Mucosa of stomach (tissue), 1 donor: ENCODE results near the gene ANAPC16.
"Not testable (repeated sequence)": the region's sequence is repeated elsewhere in the genome, so short reads cannot be mapped to it uniquely, and the experiment has no call there.

Source experiments
- H3K27me3 ChIP-seq: one replicate; pipeline ENCODE4 v1.7.0; 2013; ENCODE audit warnings: mild to moderate bottlenecking, low read length; ENCODE audit not compliant: control insufficient read depth, insufficient read depth
- H3K36me3 ChIP-seq: one replicate; pipeline ENCODE4 v1.7.0; 2013; ENCODE audit warnings: low read length; ENCODE audit not compliant: control insufficient read depth, insufficient read depth
- H3K4me1 ChIP-seq: one replicate; pipeline ENCODE4 v1.7.0; 2013; ENCODE audit warnings: mild to moderate bottlenecking, low read length; ENCODE audit not compliant: control insufficient read depth, insufficient read depth
- H3K4me3 ChIP-seq: one replicate; pipeline ENCODE4 v1.7.0; 2013; ENCODE audit warnings: low read length
- H3K9ac ChIP-seq: one replicate; pipeline ENCODE4 v1.7.0; 2013; ENCODE audit warnings: mild to moderate bottlenecking, low read length, moderate library complexity
- H3K9me3 ChIP-seq: one replicate; pipeline ENCODE4 v1.7.0; 2013; ENCODE audit warnings: mild to moderate bottlenecking, low read length, moderate library complexity; ENCODE audit not compliant: control insufficient read depth
- donor health status: Pancreatic carcinoma.

ANAPC16 gene

DNA sequence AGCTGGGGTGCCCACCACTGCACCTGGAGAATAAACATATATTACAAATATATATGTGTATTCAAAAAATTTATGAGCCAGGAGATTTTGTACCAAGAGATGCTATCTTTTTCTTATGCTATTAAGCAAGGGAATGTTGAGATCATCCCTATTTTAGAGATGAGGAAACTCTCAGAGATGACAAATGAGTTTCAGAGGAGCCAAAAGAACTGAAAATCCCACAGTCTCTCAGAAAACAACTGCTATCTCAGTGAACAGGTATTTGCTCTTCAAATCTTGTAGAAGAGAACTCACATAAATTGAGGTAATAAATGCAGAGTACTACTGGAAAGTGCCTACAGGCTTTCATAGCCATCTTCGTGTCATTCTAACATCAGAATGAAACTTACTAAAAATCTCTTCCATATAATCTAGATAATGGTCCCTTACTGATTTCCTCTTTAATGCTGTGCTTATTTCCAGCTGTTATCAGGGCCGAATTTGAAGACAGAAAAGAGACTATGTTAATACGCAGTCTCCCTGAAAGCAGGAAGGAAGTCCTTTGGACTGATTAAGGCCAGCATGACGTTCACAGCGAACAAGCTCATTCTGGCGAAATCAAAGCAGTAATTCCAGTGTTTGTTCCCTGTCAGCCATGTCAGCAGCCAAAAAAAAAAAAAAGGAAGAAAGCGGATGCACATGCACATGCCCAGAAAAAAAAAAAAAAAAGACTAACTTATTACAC lies 29.4 kb upstream of the ANAPC16 start:
- Histone ChIP-seq H3K36me3 (no peaks in the 10 kb centered on the region), H3K9ac (peak overlapping the region; percentile 67), H3K9me3 (no peaks in the 10 kb centered on the region), H3K27me3 (no peaks in the 10 kb centered on the region), H3K4me3 (no peak overlapping the region), H3K4me1 (peaks cover 5% of the 10 kb centered on the region)

DNA sequence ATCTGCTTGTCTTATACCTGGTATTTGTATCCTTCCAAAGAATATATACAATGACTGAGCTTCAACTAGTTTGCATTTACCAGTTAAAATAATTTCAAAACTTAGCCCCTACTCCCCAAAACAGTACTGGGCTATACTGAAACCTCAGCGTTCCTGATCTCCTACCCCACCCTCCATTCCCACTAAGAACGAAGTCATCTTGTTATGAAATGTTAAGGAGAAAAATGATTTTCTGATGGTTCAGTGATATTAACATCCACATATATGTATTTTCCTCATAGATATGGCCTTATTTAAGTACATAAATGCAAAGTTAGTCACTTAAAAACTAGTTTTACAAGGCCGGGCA lies 28.9 kb upstream of the ANAPC16 start:
- peaks cover 5% of the 10 kb centered on the region for H3K4me1 ChIP-seq
- H3K36me3 ChIP-seq: no peaks in the 10 kb centered on the region
- peak overlapping the region; percentile 67 for H3K9ac ChIP-seq
- no peak overlapping the region for H3K4me3 ChIP-seq
- H3K9me3 ChIP-seq: no peaks in the 10 kb centered on the region
- H3K27me3 ChIP-seq: no peaks in the 10 kb centered on the region

- no peaks in the 10 kb centered on the region for H3K27me3 ChIP-seq
- H3K9me3 ChIP-seq: no peaks in the 10 kb centered on the region
- H3K9ac ChIP-seq: no peak overlapping the region
- no peak overlapping the region for H3K4me3 ChIP-seq
- no peaks in the 10 kb centered on the region for H3K36me3 ChIP-seq
- H3K4me1 ChIP-seq: no peaks in the 10 kb centered on the region
Measured at GRCh38 chr10:72194949-72195348, 20.9 kb upstream of the ANAPC16 start.

DNA sequence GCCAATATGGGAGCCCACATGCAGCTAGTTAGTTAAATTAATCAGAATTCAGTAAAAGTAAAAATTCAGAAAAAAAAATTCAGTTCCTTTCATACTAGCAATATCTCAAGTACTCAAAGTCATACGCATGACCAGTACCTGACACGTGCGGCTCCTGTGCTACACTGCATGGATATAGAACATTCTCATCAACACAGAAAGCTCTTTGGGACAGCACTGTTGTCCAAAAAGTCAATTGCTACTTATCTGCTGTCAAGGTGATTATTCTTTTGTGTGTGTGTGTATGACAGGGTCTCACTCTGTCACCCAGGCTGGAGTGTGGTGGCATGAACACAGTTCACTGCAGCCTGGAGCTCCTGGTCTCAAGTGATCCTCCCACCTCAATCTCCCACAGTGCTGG lies 14.9 kb upstream of the ANAPC16 start:
- Histone ChIP-seq H3K9ac (no peak overlapping the region), H3K4me3 (no peak overlapping the region), H3K27me3 (no peaks in the 10 kb centered on the region), H3K36me3 (peaks cover 4% of the 10 kb centered on the region), H3K9me3 (no peaks in the 10 kb centered on the region), H3K4me1 (no peaks in the 10 kb centered on the region)

GRCh38 chr10:72201293-72201692 lies 14.5 kb upstream of the ANAPC16 start:
- Histone ChIP-seq H3K27me3 (no peaks in the 10 kb centered on the region), H3K36me3 (peaks cover 4% of the 10 kb centered on the region), H3K4me1 (no peaks in the 10 kb centered on the region), H3K4me3 (no peak overlapping the region), H3K9me3 (no peaks in the 10 kb centered on the region), H3K9ac (no peak overlapping the region)

GRCh38 chr10:72204296-72204695 lies 11.5 kb upstream of the ANAPC16 start:
- H3K4me3 ChIP-seq: no peak overlapping the region
- H3K4me1 ChIP-seq: no peaks in the 10 kb centered on the region
- H3K27me3 ChIP-seq: no peaks in the 10 kb centered on the region
- H3K36me3 ChIP-seq: peaks cover 9% of the 10 kb centered on the region
- no peaks in the 10 kb centered on the region for H3K9me3 ChIP-seq
- H3K9ac ChIP-seq: no peak overlapping the region

- H3K9ac ChIP-seq: no peak overlapping the region
- H3K9me3 ChIP-seq: no peaks in the 10 kb centered on the region
- peaks cover 9% of the 10 kb centered on the region for H3K36me3 ChIP-seq
Measured at GRCh38 chr10:72204724-72205123, 11.1 kb upstream of the ANAPC16 start.

GRCh38 chr10:72206511-72207229 lies 9.1 kb upstream of the ANAPC16 start:
- Histone ChIP-seq H3K36me3 (peaks cover 5% of the 10 kb centered on the region), H3K9me3 (no peaks in the 10 kb centered on the region), H3K9ac (no peak overlapping the region), H3K27me3 (no peaks in the 10 kb centered on the region), H3K4me1 (no peaks in the 10 kb centered on the region), H3K4me3 (no peak overlapping the region)

More at GRCh38 chr10:72204724-72205123, 11.1 kb upstream of the ANAPC16 start:
- Histone ChIP-seq H3K27me3 (no peaks in the 10 kb centered on the region), H3K4me1 (no peaks in the 10 kb centered on the region), H3K4me3 (no peak overlapping the region)

DNA sequence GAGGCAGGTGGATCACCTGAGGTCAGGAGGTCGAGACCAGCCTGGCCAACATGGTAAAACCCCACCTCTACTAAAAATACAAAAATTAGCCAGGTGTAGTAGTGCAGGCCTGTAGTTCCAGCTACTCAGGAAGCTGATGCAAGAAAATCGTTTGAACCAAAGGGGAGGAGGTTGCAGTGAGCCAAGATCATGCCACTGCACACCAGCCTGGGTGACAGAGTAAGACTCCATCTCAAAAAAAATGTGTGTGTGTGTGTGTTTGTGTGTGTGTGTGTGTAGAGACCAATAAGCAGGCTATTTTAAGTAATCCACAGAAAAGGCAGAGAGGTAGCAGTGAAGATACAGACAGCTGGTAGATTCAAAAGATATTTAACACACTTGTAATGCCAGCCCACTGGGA lies 7.3 kb upstream of the ANAPC16 start:
- H3K9ac ChIP-seq, H3K4me3 ChIP-seq, H3K27me3 ChIP-seq, H3K4me1 ChIP-seq, H3K9me3 ChIP-seq, H3K36me3 ChIP-seq: not testable (repeated sequence)

GRCh38 chr10:72211381-72211780 lies 4.4 kb upstream of the ANAPC16 start:
- H3K4me3 ChIP-seq, H3K9ac ChIP-seq, H3K36me3 ChIP-seq, H3K9me3 ChIP-seq, H3K27me3 ChIP-seq, H3K4me1 ChIP-seq: not testable (repeated sequence)

DNA sequence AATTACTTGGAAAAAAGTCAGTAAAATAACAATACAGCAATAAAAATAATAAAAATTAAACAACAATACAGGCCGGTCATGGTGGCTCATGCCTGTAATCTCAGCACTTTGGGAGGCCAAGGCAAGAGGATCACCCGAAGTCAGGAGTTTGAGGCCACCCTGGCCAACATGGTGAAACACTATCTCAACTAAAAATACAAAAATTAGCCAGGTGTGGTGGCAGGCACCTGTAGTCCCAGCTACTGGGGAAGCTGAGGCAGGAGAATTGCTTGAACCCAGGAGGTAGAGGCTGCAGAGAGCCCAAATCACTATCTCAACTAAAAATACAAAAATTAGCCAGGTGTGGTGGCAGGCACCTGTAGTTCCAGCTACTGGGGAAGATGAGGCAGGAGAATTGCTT lies 4.0 kb upstream of the ANAPC16 start:
- H3K4me1 ChIP-seq: peaks cover 11% of the 10 kb centered on the region
- not testable (repeated sequence) for H3K4me3 ChIP-seq, H3K9me3 ChIP-seq, H3K9ac ChIP-seq, H3K27me3 ChIP-seq, H3K36me3 ChIP-seq

- Histone ChIP-seq H3K27me3 (no peaks in the 10 kb centered on the region), H3K9me3 (no peaks in the 10 kb centered on the region), H3K4me1 (peaks cover 37% of the 10 kb centered on the region), H3K9ac (peak overlapping the region; percentile 37), H3K36me3 (no peaks in the 10 kb centered on the region), H3K4me3 (no peak overlapping the region)
Measured at GRCh38 chr10:72218325-72218724, 2.5 kb downstream of the ANAPC16 start.
